Hepatocyte (in vitro differentiated cells): Measurements from ENCODE around the gene CAMKMT.

Experiments
- CTCF ChIP-seq: fragments of 200-600 bp; sonication (generic); IDR thresholded peaks from 2 replicates; pipeline ENCODE4 v1.5.1; 2016; ENCODE audit warnings: antibody characterized with exemption, mild to moderate bottlenecking; ENCODE audit not compliant: poor library complexity
- EZH2 ChIP-seq: fragments of 200-600 bp; sonication (generic); IDR thresholded peaks from 2 replicates; pipeline ENCODE4 v1.6.1; 2016; ENCODE audit warnings: antibody characterized with exemption, mild to moderate bottlenecking, borderline replicate concordance

- TF ChIP-seq CTCF (no peak), EZH2 (no peak)
These were observed 405.0 kb downstream of the CAMKMT start for GRCh38 chr2:44766777-44767176.
